GM19395 (cell line): ENCODE results near the gene POFUT1.
A peak's percentile ranks its signal among the peaks of the same experiment; 100 is the strongest.
"Not testable (repeated sequence)": the region's sequence is repeated elsewhere in the genome, so short reads cannot be mapped to it uniquely, and the experiment has no call there.

Experiments used
- ATAC-seq: cut with Tn5 transposase; IDR thresholded peaks from one replicate; pipeline ENCODE4 v1.9.1; 2021; ENCODE audit warnings: mild to moderate bottlenecking, moderate library complexity; ENCODE audit not compliant: unreplicated experiment

POFUT1 gene

GRCh38 chr20:32271620-32272019 is 63.9 kb downstream of the POFUT1 start:
- no peak for ATAC-seq

- ATAC-seq: no peak
Measured at GRCh38 chr20:32274359-32274758, 66.7 kb downstream of the POFUT1 start.

DNA sequence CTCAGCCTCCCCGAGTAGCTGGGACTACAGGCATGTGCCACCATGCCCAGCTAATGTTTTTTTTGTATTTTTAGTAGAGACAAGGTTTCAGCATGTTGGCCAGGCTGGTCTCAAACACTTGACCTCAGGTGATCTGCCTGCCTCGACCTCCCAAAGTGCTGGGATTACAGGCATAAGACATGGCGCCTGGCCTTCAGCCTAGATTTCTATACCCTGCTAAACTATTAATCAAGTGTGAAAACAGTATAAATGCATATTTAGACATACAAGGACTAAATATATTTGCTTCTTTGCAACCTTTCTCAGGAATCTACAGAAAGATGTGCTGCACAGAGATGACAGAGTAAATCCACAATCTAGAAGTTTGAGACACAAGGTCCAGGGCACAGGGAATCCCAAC is 67.5 kb downstream of the POFUT1 start:
- not testable (repeated sequence) for ATAC-seq

DNA sequence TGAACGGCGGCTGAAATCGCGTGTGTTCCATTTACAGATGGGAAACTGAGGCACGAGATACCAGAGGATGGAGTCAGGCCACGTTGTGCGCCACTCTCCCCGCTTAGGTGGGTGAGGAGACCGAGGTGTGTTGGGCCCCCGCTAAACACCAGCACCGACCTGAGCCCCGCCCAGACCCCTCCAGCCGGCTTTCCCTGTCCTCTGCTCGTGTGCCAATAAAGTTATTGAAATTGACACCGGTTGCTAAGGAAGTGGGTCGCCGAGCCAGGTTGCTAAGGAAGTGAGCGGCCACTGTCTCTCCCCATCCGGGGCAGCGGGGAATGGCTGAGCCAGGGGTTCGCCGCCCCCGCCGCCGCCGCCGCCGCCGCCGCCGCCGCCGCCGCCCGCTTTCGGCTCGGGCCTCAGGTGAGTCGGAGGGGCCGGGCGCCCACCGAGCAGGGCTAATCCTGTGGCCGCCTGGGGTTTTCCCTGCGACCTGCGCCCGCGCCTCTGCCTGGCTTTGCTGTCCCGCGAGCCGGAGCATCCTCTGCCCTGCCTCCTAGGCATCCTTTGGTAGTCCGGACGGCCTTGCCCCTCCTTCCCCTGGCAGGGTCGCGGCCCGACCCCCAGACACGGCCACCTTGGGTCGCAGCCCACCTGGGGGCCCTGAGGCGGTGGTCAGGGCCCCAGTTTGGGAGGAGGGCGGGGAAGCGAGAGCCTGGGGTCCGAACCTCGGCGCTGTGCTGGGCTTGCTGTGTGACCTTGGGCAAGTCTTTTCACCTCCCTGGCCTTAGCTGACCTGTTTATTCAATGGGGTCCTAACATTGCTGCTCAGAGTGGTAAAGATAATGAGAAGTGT is 69.9 kb downstream of the POFUT1 start, which contains the start of gene KIF3B:
KIF3B (plus strand) TSS at position 291 of the 838 bp plus-strand sequence. CDS start 32,127 bp downstream, outside the sequence.
- ATAC-seq: peak; percentile 81

DNA sequence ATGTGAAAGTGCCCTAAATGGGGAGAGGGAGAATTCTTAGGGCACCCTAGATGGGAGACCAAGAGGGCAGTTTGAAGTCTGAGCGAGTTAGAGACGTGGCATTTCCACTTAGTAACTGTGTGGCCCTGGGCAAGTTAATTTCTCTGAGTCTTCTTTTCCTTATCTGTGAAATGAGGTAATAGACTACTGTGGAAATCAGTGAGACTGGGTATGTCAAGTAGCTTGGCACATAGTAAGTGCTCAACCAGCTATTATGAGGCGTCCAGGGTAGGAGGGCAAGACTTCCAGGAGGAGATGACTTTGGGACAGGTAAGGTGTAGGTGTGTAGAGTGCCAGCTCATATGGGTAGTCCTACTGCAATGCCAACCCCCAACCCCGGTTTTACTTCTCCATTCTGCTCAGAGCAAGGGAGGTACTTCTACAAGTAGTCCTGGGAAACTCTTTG is 70.5 kb downstream of the POFUT1 start:
- peak; percentile 63 for ATAC-seq

- ATAC-seq: no peak
Measured at GRCh38 chr20:32281711-32282110, 74.0 kb downstream of the POFUT1 start.

DNA sequence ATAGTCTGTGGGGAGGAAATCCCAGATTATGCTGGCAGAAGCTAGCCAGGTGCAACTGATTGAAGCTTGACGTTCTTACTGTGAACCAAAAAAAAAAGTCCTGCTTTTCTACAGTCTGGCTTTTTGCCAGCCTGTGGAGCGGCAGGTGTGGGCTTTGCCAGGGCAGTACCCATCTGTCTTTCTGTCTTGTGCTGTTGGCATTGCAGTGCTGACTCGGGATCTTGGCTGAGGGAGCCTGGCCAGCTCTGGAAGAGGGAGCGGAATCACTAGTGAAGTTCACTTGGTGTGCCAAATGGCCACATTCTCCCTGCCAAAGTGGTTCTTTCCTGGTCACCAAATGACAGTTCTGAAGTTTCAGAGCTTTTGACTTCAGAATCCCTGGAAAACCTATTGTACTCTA is 74.8 kb downstream of the POFUT1 start:
- ATAC-seq: no peak

- ATAC-seq: peak; percentile 46
Measured at GRCh38 chr20:32285082-32285620, 77.5 kb downstream of the POFUT1 start.

DNA sequence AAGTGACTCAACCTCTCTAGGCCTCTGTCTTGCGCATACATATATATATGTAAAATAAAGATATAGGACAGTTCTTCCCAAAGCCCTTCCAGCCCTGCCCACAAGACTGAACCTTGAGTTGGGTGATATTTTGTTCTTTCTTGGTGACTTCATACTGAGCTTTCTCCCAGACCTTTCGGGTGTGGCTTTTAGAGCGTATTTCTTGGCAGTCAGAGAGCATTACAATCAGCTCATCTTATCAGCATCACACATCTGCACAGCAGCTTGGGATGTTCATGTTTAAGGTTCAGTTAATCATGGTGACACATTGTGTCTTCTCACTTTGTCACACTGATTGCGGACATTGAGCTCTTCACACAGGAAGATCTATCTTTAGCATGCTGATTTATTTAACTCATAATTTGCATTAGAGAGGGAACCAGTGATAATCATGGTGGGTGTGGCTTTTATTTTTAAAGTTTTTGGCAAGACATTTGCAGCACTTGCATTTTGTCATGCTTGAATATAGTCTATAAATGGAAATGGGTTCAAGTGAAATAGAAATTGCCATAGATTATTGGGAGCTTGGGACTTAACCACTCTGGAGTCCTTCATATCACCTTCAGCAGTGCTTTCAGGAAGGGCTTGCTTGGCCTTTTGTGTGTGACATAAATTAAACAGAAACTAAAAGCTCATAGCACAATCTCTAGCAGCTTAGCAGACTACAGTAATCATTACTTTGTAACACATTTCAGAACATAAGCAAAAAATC is 78.1 kb downstream of the POFUT1 start:
- peak; percentile 70 for ATAC-seq

GRCh38 chr20:32287231-32287638 is 79.6 kb downstream of the POFUT1 start:
- ATAC-seq: no peak
